TTC549 (cell line): ENCODE measurements around the gene IL1R2.
"Not testable (repeated sequence)": the region's sequence is repeated elsewhere in the genome, so short reads cannot be mapped to it uniquely, and the experiment has no call there.

ENCODE experiments used
- FAIRE-seq: peaks from 2 replicates; lab custom pipeline; 2012; peaks lifted over from hg19 to GRCh38; lab: Jason Lieb, UNC

Gene IL1R2

DNA sequence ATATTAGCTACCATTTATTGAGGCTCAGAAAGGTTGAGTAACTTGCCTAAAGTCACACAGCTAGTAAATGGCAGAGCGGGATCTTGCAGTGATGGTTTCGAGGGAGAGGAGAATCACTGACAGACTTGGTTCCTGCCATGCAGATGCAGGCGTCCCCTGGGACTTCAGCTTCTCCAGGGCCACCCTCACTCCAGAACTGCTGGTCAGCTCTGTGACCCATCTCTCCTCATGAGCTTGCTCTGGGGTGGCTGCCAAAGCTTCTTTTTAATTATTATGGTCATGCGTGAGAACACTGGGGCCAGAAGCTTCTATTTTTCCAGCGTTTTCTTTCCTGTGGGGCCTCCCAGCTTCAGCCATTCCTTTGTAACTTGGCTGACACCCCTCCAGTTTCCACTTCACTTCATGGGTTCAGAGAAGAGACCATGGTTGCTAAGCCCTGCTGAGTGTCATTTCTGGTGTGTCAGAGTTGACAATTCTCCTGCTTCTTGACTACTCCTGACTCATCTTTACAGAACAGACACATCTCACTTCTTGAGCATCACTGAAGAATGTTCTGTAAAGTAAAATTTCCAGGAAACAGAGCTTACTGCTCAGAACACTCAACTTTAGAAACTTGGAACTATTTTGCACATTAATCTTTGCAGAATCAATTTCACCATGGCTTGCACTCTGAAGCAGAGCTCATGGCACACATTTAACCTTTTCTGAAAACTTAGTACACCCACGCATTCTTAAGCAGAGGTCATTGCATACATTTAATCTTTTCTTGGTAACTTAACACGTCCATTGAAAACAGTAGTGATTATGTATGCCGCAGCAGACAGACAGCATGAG lies 70.4 kb downstream of the IL1R2 start:
- no peak for FAIRE-seq

- no peak for FAIRE-seq
Observed at GRCh38 chr2:102062802-102063201, 71.0 kb downstream of the IL1R2 start.

DNA sequence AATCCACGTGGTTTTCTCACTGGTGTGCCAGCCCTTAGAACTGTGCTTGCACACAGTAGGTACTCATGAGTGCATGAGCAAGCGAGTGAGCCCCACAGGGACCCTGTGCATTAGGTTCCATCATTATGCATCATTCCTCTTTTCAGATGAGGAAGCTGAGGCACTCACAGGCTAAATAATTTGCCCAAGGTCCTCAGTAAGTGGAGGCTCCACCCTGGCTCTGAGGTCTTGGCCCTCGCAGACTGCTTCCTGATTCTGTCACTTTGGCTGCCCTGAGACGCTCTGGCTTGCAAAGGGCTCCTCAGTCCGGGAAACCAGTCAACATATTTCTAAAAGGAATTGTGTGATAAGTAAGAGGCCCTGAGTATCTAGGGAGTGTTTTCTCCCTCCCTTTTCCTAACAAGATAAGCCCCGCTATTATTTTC lies 71.7 kb downstream of the IL1R2 start:
- FAIRE-seq: no peak

- FAIRE-seq: no peak
Observed at GRCh38 chr2:102063941-102064678, 72.3 kb downstream of the IL1R2 start.

DNA sequence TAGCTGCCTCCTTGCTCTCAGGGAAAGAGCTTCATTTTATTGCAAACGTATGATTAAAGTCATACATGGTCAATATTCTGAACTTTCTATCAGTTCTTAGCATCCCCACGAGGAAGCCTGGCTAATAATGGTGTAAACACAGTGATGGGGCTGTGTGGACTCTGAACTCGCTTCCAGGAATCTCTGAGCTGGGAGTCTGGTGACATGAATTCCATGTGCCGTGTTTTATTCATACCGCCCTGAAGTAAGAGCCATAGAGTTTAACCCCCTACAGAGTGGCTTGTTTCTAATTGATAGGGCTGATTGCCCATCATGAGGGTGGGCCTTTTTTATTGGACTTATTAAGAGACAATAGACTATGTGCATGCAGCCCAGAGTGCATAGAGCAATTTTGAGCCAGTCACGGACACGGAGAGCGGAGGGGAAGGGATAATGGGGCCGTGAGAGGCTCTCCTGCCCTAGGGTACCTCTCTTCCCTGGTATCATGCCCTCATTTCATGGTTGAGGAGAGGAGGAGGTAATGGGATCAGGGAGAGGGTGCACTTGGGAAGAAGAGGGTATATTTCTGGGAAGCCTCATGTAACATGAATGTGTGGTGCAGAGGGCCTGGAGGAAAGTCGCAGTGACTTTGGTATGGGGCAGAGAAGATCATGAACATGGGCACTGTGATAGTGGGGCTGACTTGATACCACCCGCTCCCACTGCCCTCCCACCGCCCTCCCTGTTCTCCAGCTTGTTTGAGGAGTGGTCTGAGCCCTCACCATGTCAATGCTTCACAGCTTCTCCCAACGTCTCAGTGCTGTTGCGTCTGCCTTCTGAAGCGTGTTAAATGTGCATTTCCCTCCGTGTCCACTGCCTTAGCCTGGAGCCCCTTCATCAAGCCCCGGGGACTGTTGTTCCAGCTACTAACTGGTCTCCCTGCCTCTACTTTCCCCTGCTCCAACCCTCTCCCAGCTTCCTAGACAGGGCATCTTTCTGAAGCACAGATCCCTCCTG lies 73.2 kb downstream of the IL1R2 start:
- no peak for FAIRE-seq

DNA sequence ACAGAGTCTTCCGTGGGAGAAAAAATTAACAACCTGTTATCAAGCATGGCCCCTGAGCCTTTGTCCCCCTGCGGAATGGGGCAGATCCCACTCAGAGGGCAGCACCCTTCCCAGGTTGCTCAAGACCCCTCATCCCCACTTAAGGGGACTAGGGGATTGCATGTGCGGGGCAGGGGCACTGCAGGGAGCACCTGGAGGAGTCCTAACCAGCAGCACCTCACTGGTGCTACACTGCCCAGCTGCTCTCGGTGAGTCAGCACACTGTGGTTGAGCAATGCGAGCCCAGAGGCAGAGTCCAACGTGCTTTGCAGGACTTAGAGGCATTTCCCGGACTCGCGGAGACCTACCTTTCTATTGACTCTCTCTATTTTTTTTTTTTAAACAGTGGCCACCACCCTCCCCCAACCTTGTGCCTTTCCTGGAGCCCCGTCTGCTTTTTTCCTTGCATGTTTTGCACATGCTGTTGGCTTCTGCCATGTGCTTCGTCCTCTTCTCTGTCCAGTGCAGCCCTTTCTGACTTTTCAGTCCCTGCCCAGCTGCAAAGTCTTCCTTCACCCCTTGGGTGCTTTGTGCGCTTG lies 74.0 kb downstream of the IL1R2 start:
- FAIRE-seq: no peak

DNA sequence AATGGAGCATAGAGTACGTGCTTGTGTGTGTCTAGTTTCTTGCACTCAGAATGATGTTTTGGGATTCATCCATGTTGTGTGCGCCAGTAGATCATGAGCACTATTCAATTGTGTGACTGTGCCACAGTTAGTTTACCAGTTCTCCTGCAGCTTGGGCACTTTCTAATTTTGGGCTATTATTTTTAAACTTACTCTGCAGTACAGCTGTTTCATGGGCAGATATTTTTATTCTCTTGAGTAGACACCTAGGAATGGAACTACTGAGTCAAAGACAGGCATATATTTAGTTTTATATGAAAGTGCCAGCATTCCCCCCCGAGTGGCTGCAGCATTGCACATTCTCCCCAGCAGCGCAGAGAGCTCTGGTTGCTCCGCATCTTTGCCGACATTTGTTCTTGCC lies 74.8 kb downstream of the IL1R2 start:
- FAIRE-seq: no peak

GRCh38 chr2:102068126-102068525 lies 76.4 kb downstream of the IL1R2 start:
- FAIRE-seq: not testable (repeated sequence)

GRCh38 chr2:102069311-102069974 lies 77.7 kb downstream of the IL1R2 start:
- FAIRE-seq: no peak

DNA sequence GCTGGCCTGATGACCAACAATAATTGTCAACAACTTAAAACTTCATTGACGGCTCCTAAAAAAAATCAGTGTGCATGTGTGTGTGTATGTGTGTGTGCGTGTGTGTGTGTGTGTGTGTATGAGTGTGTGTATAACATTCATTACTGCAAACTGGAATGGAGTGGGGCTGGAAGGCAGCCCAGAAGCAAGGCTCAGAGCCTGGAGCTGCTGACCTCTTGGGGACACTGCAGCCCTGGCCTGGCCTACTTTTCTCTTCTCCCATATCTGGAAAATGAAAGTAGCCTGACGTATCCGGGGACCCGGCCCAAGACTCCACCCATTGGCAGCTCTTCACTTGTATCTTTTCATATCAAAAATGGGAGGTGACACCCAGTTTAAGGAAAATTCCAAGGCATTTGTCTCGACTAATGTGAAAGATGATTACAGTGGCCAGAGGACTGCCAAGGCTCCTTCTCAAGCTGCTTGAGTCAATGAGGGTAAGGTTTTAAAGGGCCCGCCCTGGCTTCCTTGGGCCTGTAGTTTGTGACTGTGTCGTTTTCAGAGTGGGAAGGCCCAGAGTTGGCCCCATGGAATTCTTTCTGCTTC lies 78.4 kb downstream of the IL1R2 start:
- FAIRE-seq: no peak

GRCh38 chr2:102072741-102073140 lies 81.0 kb downstream of the IL1R2 start:
- no peak for FAIRE-seq

- no peak for FAIRE-seq
Observed at GRCh38 chr2:102073168-102073724, 81.5 kb downstream of the IL1R2 start.

DNA sequence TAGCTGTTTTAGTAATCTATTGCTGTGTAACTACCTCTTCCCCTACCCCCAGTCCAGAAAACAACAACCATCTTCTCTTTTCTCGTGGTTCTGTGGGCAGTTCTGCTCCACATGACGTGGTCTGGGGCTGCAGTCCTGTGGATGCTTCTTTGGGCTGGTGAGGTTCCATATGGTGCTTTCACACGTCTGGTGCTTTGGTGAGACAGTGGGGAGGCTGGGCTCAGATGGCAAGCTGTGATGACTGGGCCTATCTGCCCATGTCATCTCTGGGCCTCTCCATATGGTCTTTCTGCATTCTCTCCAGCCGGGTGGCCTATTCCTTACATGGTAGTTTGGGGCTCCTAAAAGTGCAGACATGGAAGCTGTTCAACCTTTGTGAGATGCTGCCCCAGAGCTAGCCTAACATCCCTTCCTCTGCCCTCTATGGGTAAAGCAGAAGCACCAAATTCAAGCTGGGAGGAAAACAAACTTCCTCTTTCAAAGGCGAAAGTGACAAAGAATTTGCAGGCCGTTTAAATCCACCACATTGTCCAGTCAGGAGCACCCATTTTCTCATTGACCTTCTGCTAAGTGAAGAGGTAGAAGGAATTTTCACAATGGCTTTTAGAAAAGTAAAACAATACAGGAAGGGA lies 82.5 kb downstream of the IL1R2 start:
- FAIRE-seq: no peak

GRCh38 chr2:102075479-102075878 lies 83.7 kb downstream of the IL1R2 start:
- no peak for FAIRE-seq

GRCh38 chr2:102076512-102076911 lies 84.8 kb downstream of the IL1R2 start:
- FAIRE-seq: no peak
